ENCODE measurements around the gene OR10V1.
"Not testable (repeated sequence)": the region's sequence is repeated elsewhere in the genome, so short reads cannot be mapped to it uniquely, and the experiment has no call there.

OR10V1 gene

DNA sequence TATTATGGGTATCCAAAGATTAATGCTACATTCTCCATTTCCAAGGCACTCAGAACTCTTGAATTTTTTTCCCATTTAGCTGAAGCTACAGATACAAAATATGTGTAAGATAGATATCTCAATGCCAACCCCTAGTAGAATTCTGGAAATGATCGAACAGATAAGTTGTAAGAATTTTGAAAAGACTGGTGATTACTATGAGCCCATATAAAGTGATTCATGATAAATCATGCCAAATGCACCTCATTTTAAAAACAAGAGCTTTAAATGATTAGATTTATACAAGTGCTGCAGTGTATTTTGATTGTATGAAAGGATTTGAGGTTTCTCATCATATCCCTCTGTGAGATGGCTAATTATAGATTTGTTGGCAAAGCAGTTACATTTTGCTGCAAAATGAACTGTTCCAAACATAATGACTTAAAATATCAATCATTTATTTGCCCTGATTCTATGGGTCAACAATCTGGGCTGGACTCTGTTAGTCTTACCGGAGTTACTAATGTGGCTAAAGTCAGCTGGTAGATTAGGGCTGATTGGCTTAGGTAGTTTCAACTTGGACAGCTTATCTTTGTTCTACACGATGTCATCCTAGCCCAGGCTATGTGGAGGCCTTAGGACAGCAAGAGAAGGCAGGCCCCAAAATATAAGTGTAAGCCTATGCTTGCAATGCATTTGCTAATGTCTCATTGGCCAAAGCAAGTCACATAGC lies 3.4 kb downstream of the OR10V1 start:
- no peak for FAIRE-seq
- TF ChIP-seq, protein P1, sequence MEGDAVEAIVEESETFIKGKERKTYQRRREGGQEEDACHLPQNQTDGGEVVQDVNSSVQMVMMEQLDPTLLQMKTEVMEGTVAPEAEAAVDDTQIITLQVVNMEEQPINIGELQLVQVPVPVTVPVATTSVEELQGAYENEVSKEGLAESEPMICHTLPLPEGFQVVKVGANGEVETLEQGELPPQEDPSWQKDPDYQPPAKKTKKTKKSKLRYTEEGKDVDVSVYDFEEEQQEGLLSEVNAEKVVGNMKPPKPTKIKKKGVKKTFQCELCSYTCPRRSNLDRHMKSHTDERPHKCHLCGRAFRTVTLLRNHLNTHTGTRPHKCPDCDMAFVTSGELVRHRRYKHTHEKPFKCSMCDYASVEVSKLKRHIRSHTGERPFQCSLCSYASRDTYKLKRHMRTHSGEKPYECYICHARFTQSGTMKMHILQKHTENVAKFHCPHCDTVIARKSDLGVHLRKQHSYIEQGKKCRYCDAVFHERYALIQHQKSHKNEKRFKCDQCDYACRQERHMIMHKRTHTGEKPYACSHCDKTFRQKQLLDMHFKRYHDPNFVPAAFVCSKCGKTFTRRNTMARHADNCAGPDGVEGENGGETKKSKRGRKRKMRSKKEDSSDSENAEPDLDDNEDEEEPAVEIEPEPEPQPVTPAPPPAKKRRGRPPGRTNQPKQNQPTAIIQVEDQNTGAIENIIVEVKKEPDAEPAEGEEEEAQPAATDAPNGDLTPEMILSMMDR (IDR thresholded peaks at IDR 0.05; ENCODE audit: insufficient read depth, missing control alignments), result no peak

GRCh38 chr11:59708537-59708936 lies 5.1 kb downstream of the OR10V1 start:
- TF ChIP-seq, protein P1 (IDR thresholded peaks at IDR 0.05; ENCODE audit: insufficient read depth, missing control alignments), result no peak
- FAIRE-seq, result no peak
- no peak for DNase-seq (ENCODE audit: insufficient read length, low spot score)

More for the DNA sequence above, 3.4 kb downstream of the OR10V1 start:
- no peak for DNase-seq (ENCODE audit: insufficient read length, low spot score)

- no peak for DNase-seq (ENCODE audit: insufficient read length, low spot score)
- TF ChIP-seq, protein P1 (IDR thresholded peaks at IDR 0.05; ENCODE audit: insufficient read depth, missing control alignments), result no peak
- FAIRE-seq, result no peak
Observed at GRCh38 chr11:59707371-59707770, 6.3 kb downstream of the OR10V1 start.

DNA sequence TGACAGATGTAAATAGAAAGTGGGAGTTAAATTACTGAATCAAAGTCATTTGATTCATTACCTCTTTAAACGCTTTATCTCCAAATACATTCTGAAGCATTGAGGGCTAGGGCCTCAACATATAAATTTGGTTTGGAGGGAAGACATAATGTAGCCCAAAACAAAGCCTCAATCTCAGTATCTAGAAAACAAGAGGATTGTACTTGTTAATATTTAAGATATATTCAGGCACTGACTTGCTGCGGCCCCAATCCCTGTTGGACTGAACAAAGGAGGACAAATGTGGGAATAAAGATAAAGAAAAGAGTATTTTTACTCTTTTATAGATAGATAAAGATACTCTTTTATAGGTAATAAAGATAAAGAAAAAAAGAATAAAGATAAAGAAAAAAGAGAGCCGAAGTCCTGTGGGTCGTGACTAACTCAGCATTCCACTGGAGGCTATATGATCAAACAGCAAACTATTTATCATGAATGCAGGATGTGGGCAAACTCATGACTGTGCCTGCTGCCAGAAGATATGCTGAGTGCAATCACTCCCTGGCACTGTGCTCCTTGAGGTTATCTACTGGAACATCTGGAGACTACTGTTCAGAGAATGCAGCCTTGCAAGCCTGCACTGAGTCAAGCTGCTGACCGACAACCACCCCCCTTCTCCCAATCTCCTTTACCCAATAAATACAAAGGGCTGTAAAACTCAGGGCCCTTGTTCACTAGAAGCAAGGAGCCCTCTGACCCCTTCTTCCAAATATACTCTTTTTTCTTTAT lies 6.9 kb downstream of the OR10V1 start:
- DNase-seq (ENCODE audit: insufficient read length, low spot score) (no peak), FAIRE-seq (no peak)
- TF ChIP-seq, protein P1 (IDR thresholded peaks at IDR 0.05; ENCODE audit: insufficient read depth, missing control alignments), result no peak

DNA sequence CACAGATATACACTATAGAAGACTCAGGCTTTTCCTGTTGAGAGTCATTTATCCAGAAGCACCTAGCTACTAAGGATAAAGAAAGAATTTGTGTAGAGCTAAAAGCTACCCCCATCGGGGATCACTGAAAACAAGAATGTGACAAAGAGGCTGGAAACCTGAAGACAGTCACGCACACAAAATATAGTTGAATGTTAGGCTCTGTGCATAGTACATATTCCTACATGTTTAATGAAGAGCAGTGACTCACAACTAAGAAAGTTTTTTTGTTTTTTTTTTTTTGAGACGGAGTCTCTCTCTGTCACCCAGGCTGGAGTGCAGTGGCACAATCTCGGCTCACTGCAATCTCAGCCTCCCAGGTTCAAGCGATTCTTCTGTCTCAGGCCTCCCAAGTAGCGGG lies 8.4 kb downstream of the OR10V1 start:
- TF ChIP-seq, protein P1 (IDR thresholded peaks at IDR 0.05; ENCODE audit: insufficient read depth, missing control alignments), result no peak
- DNase-seq (ENCODE audit: insufficient read length, low spot score) (no peak), FAIRE-seq (no peak)

GRCh38 chr11:59703515-59703914 lies 10.1 kb downstream of the OR10V1 start:
- FAIRE-seq; DNase-seq (ENCODE audit: insufficient read length, low spot score): not testable (repeated sequence)

DNA sequence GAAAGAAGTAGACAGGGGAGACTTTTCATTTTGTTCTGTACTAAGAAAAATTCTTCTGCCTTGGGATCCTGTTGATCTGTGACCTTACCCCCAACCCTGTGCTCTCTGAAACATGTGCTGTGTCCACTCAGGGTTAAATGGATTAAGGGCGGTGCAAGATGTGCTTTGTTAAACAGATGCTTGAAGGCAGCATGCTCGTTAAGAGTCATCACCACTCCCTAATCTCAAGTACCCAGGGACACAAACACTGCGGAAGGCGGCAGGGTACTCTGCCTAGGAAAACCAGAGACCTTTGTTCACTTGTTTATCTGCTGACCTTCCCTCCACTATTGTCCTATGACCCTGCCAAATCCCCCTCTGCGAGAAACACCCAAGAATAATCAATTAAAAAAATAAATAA lies 13.5 kb downstream of the OR10V1 start:
- FAIRE-seq; DNase-seq (ENCODE audit: insufficient read length, low spot score): not testable (repeated sequence)

DNA sequence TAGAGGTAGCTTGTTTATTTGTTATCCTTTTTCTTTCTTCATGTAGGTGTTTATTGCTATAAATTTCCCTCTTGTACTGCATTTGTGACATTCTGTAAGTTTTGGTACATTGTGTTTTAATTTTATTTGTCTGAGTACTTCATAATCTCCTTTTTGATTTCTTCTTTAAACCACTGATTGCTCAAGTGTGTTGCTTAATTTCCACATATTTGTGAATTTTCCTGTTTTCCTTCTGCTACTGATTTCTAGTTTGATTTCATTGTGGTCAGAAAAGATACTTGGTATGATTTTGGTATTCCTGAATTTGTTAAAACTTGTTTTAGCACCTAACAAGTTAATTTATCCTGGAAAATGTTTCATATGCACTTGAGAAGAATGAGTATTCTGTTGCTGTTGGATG lies 15.1 kb downstream of the OR10V1 start:
- DNase-seq (ENCODE audit: insufficient read length, low spot score) (no peak), FAIRE-seq (no peak)
- TF ChIP-seq, protein P1 (IDR thresholded peaks at IDR 0.05; ENCODE audit: insufficient read depth, missing control alignments), result no peak

All from D721Med (cell line).